ENCODE data around the gene CHD5.

CHD5 gene

GRCh38 chr1:6179564-6180175, 451 bp downstream of the CHD5 start:
- DNase-seq (ENCODE audit: extremely low read depth, low read depth) = no peak
- TF ChIP-seq CTCF (IDR thresholded peaks at IDR 0.05; ENCODE audit: low read depth, low read length, missing control alignments) = no peak
- H3K4me3 ChIP-seq (replicated peaks; ENCODE audit: low read depth, low read length) = no peak overlapping the region

DNA sequence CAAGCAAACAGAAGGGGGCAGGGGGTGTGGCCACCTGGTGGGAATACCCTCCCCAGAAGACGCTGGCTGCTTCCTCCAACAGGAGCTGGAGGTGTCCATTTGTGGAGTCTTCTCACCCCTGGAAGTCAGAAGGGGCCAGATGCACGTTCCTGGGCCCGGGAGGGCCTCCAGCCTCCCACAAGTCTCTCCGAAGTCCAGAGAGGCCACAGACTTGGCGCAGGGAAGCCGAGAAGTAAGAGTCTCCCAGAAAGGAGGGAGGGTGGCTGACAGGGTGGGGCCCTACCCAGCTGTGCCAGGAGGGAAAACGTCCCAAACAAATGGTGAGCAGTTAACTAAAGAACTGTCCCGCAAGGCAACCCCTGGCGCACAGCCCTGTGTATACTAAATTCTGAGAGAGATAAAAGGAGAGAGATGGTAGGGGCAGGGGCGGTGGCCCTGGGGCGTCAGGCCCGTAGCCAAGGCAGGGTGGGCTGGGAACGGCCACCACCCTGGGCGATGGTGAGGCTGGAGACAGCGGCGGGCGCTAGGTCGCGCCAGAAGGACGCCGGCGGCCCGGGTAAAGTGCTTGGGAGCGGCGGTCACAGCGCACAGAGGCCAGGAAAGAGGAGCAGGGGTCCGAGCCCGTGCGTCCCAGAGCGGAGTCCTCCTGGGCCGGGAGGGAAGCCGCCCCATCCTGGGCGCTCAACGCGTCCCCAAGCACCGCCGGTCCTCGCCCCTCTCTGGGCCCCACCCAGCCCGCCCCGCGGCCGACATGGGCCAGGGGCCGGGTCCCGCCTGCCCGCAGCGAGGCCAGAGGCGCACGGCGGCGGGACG, 1.2 kb downstream of the CHD5 start:
- no peak overlapping the region for H3K4me3 ChIP-seq (replicated peaks; ENCODE audit: low read depth, low read length)
- TF ChIP-seq CTCF (IDR thresholded peaks at IDR 0.05; ENCODE audit: low read depth, low read length, missing control alignments) = no peak
- DNase-seq (ENCODE audit: extremely low read depth, low read depth) = no peak

GRCh38 chr1:6177681-6178380, 2.3 kb downstream of the CHD5 start:
- no peak for DNase-seq (ENCODE audit: extremely low read depth, low read depth)
- no peak for TF ChIP-seq CTCF (IDR thresholded peaks at IDR 0.05; ENCODE audit: low read depth, low read length, missing control alignments)
- no peak overlapping the region for H3K4me3 ChIP-seq (replicated peaks; ENCODE audit: low read depth, low read length)

DNA sequence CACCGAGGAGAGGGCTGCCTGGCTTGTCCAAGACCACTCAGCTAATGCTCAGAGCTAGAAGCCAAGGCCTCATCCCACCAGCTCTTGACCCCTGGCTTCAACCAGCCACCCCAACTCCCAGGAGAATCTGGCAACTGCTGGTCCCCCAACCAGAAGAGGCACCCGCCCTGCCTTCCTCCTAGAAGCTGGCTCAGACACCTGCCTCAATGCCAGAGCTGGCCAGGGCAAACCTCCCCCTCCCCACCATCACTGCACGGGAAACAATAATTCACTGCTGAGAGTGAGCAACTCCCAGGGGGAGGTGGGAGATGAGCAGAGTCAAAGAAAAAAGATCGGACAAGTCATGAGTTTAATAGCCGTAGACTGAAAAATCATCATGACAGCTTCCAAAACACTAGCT, 3.3 kb downstream of the CHD5 start:
- TF ChIP-seq CTCF (IDR thresholded peaks at IDR 0.05; ENCODE audit: low read depth, low read length, missing control alignments) = no peak
- no peak for DNase-seq (ENCODE audit: extremely low read depth, low read depth)
- H3K4me3 ChIP-seq (replicated peaks; ENCODE audit: low read depth, low read length) = no peak overlapping the region

GRCh38 chr1:6175411-6175828, 4.7 kb downstream of the CHD5 start:
- no peak for DNase-seq (ENCODE audit: extremely low read depth, low read depth)
- H3K4me3 ChIP-seq (replicated peaks; ENCODE audit: low read depth, low read length) = no peak overlapping the region
- no peak for TF ChIP-seq CTCF (IDR thresholded peaks at IDR 0.05; ENCODE audit: low read depth, low read length, missing control alignments)

DNA sequence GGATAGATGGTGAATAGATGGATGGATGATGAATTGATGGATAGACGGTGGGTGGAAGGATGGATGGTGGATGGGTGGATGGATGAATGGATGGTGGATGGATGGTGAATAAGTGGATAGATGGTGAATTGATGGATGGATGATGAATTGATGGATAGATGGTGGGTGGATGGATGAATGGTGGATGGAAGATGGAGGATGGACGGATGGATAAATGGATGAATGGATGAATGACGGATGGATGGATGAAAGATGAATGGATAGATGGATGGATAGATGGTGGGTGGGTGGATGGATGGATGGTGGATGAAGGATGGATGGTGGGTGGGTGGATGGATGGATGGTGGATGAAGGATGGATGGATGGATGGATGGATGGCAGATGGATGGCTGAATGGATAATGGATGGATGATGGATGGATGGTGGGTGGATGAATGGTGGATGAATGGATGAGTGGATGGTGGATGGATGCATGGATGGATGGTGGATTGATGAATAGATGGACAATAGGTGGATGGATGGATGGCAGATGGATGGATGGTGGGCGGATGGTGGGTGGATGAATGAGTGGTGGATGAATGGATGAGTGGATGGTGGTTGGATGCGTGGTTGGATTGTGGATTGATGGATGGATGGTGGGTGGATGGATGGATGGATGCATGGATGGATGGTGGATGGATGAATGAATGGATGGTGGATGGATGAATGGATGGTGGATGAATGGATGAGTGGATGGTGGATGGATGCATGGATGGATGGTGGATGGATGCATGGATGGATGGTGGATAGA, 5.3 kb downstream of the CHD5 start:
- DNase-seq (ENCODE audit: extremely low read depth, low read depth) = no peak
- H3K4me3 ChIP-seq (replicated peaks; ENCODE audit: low read depth, low read length) = no peak overlapping the region
- no peak for TF ChIP-seq CTCF (IDR thresholded peaks at IDR 0.05; ENCODE audit: low read depth, low read length, missing control alignments)
